ENCODE measurements around the gene CCBE1.

DNA sequence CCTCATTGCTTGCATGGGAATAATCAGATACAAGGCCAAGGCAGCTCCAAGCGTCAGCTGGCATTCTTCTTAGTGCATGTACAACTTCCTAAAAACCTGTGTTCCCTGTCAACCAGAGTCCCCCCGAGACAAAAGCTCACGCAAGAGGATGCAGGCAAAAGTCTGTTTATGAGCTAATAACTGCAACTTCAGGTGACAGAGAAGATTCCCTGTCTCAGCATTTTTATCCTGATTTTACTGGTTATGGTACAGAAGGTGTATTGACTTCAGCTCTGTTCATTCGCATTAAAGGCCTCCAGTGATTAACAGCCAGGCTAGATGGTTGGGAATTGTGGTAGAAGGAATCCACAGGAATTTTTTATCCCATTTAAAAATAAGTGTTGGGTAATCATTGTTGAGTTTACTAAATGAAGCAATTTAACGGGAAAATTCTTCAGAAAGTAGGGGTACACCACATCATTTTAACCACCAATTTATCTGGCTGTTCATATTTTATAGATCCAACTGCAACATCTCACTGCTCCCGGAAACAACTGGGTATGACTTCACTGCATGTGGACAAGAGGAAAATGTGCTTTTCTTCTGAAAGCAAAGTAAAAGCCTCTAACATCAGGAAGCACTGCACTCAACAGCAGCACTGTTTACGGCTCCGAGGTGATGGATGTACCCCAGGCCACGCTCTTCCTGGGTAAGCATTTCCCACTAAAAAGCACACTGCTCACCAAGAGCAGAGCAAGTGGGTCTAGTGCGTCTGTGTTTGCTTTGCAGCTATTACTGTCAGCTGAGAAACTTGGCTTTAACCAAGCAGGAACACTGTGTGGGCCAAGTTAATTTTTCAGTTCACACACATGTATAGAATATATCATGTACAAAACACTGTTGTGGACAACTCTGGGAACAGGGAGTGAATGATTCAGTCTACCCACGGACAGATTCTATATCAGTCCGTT is 31.9 kb downstream of the CCBE1 start:
- TF ChIP-seq POLR2A (IDR thresholded peaks at IDR 0.05): no peak
- TF ChIP-seq, protein P1, sequence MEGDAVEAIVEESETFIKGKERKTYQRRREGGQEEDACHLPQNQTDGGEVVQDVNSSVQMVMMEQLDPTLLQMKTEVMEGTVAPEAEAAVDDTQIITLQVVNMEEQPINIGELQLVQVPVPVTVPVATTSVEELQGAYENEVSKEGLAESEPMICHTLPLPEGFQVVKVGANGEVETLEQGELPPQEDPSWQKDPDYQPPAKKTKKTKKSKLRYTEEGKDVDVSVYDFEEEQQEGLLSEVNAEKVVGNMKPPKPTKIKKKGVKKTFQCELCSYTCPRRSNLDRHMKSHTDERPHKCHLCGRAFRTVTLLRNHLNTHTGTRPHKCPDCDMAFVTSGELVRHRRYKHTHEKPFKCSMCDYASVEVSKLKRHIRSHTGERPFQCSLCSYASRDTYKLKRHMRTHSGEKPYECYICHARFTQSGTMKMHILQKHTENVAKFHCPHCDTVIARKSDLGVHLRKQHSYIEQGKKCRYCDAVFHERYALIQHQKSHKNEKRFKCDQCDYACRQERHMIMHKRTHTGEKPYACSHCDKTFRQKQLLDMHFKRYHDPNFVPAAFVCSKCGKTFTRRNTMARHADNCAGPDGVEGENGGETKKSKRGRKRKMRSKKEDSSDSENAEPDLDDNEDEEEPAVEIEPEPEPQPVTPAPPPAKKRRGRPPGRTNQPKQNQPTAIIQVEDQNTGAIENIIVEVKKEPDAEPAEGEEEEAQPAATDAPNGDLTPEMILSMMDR (IDR thresholded peaks at IDR 0.05): no peak

Measured in adrenal gland (tissue), 5 donors.